PC-9 (cell line): ENCODE measurements around the gene CTR9.

Experiments
- CTCF ChIP-seq: fragments of 200-600 bp; sonication (generic); conservative IDR thresholded peaks from 2 replicates; pipeline ENCODE4 v1.6.1; 2017; ENCODE audit warnings: mixed run types, antibody characterized with exemption, mild to moderate bottlenecking, moderate library complexity
- EZH2 ChIP-seq: fragments of 200-600 bp; sonication (generic); IDR thresholded peaks from 2 replicates; pipeline ENCODE4 v1.8.0; 2017; ENCODE audit warnings: antibody characterized with exemption, low read depth

DNA sequence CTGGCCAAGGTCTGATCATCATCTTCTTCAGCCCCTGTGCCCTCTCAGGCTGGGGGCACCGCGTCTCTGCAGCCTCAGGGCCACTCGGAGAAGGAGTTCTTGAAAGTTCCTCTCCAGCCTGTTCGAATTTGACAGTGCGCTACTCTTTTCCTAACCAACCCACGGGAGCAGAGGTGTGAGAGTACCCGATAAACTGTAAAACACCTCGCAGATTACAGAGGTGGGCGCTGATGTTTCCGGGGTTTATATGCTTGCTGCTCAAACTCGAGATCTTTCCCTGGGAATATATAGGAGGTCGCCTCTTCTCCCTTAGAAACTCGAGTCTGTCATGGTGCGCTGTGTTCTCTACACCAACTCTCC is 515 bp downstream of the CTR9 start:
- TF ChIP-seq CTCF (no peak), EZH2 (no peak)
